GM18907 (cell line): ENCODE measurements around the gene GPRC5A.

Experiments used
- ATAC-seq: cut with Tn5 transposase; IDR thresholded peaks from one replicate; pipeline ENCODE4 v1.9.1; 2021; ENCODE audit warnings: mild to moderate bottlenecking, moderate library complexity; ENCODE audit not compliant: unreplicated experiment

Gene GPRC5A

DNA sequence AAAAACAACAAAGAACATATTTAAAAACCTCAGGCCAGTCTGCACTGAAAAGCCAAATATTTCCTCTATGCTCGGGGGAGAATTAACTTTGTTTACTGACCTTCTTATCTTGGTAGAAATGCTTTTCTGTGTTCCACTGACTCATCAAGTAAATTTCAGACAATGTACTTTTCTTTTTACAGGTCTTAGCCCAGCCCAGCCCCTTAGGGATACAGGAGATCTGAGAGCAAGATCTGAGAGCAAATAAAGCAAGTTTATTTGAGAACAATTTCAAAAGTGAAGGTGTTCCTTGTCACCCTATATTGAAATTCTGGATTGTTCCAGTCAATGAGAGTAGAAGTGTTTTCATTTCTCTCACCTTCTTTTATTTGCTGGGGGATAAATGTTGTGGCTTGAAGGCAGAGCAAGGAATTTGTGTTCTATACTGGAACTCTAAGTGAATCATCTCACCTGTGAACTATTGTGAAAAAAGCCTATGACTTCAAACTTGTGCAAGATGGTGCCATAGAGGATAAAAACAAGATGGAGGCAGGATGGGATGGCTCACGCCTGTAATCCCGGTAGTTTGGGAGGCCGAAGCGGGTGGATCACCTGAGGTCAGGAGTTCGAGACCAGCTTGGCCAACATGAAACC is 7.9 kb upstream of the GPRC5A start:
- ATAC-seq: no peak

DNA sequence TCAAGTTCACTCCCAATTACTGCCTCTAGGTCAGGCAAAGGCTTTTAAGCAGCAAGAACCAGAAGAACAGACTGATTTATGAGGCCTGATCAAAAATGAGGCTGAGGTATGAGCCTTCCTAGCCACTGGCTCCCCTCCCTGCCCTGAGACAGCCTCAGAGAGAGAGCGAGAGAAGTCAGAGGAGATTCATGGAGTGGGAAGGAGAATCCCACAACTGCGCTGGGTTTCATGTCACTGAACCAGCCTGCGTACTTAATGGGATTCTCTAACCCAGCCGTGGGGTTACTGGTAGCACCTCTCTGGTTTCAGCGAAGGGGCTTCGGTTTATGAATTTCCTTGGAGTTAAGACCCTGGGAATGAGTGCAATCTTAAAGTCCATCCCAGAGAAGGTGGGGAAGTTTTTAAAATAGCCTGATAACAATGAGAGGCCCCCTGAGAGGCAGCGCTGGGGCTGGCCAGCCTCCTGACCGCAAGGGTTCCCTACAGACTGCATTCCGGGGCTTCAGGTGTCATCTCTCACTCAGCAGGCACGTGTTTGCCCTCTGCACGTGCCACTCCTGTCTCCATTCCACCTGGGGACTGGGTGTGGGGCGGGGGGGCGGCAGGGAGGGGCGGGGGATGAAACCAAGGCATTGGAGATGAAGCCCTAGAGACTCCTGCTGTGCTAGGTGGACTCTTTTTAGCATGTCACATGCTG is 6.1 kb upstream of the GPRC5A start:
- no peak for ATAC-seq

DNA sequence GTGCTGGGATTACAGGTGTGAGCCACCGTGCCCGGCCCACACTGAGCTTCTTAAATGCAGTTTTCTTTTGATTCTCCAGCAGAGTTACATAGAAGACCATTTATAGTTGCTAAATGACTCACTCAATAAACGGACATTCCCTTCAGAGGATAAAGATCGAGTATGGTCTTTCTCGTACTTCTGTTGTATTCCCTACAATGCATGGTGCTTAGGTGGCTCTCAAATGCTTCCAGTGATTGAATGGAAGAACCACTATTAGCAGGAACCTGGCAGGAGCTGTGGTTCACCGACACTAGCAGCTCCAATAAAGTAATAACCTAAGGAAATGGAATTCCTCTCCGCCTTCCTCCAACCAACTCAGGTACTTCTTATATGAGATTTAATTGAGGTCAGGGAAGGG is 3.9 kb upstream of the GPRC5A start:
- no peak for ATAC-seq

DNA sequence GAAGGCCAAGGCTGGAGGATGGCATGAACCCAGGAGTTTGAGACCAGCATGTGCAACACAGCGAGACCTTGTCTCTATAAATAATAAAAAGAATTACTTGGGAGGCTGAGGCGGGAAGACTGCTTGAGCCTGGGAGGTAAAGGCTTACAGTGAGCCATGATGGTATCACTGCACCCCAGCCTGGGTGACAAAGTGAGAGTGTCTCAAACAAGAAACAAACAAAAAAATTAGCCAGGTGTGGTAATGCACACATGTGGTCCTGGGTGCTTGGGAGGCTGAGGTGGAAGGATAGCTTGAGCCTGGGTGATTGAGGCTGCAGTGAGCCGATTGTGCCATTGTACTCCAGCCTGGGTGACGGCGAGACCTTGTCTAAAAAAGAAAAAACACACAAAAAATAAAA is 1.7 kb upstream of the GPRC5A start:
- ATAC-seq: no peak

DNA sequence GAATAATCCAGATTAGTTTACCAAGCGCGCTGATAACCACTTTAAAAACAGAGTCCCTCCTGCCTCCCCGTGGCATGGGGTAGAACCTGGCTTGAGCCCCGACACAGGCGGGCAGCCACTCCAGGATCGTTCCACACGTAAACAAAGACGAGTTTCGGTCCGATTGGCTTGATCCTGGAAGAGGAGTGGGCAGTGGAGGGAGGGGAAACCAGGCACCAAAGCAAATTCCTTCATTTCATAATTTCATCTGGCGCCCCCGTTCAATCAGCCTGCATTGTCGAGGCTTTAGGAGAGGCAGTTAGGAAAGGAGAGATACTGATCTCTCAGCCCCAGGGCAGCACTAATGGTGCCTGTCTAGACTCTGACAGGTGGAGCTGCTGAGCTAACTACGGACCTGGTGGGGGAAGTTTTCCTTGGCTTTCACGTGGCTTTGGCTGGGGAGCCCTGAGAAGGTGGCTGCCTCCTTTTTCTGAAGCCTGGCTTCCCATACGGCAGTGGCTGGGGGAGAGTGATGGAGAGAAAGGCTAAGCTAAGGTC is 751 bp upstream of the GPRC5A start:
- ATAC-seq: peak; percentile 63

DNA sequence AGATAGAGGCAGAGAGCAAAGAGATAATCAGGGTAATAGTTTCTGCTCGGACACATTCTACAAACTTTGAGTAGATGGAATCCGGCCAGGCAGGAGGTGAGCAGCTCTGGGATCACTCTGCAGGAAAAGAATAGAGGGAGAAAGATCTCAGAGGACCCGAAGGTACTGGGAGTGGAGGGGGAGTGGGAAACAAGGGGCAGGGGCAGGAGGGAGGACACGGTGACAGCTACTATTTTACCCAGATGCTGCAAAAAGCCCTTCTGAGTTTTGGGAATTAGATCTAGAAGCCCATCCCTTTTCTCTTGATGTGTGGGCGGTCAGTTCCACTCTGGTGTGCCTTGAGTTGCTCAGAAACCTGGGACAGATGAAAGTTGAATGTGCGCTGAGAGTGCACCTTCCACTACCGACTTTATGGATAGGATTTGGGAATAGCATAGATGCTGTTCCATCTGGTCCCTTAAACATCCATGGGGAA is 556 bp downstream of the GPRC5A start:
- ATAC-seq: no peak

DNA sequence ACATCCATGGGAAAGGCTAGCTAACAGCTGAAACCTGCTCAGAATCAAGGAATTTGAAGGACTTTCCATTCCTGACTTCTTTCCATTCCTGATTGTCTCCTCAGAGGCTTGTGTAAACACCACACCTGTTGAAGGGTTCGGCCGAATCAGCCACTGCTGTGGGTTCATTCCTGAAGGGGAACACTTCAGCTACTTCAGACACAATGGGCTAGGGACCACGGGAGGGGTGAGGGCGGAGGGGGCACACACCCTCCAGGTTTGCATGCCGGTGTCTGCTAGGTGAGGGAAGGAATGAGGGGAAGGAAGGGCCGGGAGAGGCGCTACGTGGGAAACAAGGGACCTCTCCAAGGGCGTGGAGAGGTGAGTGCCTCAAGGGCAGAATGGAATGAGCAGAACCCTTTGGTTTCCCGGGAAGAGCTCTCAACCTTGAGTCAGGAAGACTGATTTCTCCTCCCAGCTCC is 1.3 kb downstream of the GPRC5A start:
- no peak for ATAC-seq

DNA sequence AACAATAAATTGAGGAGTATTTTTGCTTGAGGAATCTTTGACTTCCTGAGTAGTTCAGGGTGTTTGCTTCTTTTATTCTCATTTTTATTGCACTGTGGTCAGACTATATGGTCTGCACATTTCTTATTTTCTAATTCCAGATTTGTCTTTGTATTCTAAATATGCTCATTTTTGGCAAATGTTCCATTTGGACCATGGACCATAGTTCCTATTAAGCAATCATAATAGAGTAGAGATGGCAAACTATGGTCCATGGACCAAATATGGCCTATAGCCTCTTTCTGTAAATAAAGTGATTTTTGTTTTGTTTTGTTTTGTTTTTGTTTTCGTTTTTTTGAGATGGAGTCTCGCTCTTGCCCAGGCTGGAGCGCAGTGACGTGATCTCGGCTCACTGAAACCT is 2.1 kb downstream of the GPRC5A start:
- no peak for ATAC-seq

DNA sequence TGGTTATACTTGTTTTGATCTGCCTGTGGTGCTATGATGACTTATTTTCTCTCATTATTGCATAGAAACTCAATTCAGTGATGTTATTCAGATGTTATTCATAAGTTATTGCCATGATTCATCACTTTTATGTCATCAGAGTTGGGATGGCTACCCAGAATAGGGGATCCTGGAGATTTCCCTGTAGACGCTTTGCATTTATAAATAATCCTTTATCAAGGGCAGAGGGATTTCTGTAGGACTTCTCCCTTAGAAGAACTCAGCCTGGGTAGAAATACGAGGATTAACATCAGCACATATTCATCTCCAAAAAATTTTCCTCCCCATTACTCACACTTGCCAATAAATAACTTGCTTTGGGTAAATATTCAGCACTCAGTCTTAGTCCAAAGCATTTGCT is 4.9 kb downstream of the GPRC5A start:
- ATAC-seq: no peak

DNA sequence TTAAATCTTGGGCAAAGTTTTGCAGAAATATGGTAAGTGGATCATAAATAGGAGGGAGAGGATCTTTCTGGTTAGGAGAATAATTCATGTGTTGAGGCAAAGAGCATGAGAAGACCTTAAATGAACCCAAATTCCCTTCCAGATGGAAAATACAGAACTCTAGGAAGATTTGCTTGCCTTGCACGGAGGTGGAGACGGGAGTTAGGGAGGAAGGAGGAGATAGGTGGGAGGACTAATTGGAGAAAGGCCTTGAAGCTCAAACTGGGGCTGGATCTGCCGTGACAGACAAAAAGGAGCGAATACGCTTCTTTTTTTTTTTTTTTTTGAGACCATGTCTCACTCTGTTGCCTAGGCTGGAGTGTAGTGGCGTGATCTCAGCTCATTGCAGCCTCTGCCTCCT is 5.9 kb downstream of the GPRC5A start:
- ATAC-seq: no peak

DNA sequence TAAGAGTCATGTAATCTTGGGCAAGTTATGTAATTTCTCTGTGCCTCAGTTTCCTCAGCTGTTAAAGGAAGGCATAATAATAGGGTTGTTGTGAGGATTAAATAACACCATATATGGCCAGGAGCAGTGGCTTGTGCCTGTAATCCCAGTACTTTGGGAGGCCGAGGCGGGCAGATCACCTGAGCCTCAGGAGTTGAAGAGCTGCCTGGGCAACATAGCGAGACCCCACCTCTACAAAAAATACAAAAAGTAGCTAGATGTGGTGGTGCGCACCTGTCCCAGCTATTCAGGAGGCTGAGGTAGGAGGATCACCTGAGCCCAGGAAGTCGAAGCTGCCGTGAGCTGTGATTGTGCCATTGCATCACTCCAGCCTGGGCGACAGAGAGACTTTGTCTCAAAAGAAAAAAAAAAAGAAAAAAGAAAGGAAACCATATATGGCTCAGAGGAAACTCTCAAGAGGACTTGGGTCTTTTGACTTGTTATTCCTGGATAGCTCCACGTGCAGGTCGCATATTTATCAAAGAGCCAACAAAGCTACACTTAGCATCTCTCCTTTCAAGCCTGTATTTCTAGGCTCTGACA is 6.9 kb downstream of the GPRC5A start:
- no peak for ATAC-seq

DNA sequence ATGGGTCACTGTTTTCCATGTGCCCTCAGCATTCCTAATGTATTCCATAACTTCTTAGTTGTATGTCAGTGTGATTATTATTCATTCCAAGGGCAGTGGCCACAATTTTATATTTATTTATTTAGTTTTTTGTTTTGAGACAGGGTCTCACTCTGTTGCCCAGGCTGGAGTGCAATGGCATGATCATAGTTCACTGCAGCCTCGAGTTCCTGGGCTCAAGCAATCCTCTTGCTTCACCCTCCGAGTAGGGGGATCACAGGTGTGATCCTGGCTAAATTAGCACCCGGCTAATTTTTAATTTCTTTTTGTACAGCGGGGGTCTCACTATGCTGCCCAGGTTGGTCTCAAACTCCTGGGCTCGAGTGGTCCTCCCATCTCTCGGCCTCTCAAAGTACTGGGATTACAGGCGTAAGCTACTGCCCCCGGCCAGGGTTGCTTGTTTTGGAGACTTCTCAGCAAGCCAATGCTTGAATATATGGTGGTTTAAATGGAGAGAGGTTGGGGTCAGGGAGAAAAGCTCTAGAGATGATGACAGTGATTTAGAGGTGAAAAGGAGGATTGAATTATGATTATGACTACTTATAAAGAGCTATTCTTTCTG is 7.6 kb downstream of the GPRC5A start:
- ATAC-seq: no peak

DNA sequence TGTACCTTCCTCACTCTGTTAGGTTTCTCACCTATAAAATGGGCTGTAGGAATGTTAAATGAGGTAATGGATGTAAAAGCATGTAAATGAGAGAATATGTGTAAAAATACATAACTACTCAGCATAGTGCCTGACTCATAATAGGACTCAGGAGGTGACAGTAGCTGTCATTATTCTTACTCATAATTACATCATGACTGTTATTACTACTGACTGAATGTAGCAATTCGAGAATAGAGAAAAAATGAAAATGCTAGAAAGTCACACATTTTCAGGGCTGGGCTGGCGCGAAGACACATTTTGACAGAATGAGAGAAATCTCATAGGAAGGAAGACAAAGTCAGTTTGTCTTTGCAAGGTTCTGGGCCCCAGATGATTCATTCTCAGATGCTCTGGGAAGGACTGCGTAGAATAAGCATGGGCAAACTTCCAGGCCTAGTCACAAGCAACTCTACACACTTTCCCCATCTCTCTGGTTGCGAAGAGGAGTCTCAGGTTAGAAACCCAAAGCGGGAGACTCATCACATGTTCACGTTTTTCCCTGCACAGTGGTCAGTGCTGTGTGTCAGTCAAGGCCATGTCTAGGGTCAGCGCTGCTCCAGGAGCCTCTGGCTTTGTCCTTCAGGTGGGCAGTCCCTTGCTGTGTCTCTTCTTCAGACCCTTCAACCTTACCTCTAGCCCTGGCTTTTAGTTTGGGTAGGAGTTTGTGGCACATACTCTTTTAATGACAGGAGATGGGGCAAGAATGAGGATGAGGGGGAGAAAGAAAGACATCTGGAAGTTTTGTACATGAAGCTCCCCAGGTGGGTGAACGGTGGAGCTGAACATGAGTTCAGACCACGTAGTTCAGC is 8.4 kb downstream of the GPRC5A start:
- ATAC-seq: peak; percentile 82

DNA sequence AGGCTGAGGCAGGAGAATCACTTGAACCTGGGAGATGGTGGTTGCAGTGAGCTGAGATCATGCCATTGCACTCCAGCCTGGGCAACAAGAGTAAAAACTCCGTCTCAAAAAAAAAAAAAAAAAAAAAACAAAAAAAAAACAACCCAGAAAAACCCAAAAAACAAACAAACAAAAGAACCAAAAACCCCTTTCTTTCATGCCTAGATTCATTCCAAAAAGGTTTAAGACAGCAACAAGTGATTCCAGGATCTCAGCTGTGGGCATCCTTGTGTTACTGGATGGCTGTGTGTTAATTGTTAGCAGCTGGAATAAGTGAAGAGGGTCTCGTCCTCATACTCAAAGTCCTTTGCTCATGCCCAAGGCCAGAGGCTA is 9.4 kb downstream of the GPRC5A start:
- ATAC-seq: no peak

DNA sequence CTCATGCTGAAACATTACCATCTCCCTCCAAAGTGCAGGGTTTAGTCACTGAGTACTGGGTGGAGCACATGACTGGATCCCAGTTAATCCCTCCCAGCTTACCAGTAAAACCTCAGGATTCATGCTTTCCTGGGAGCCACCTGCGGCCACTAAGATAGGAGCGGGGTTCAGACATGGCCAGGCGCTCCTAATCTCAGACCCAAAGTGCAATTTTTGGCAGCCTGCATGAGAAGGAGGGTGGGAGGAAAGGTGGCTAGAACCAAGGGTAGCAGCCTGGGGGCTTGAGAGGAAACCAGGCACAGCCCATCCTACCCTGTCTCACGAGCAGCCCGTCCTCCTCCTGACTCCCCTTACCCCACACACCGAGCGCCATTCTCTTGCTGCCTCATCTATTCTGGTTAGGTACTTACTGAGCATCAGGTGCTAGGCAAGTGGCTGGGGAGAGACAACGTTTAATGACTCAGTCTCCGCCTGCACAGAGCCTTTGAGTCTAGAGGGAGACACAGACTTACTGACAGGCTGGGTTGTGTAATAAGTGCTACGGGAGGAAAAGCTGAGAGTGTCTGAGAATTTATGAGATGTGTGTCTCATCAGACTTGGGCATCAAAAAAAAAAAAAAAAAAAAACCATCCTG is 9.9 kb downstream of the GPRC5A start:
- ATAC-seq: no peak

DNA sequence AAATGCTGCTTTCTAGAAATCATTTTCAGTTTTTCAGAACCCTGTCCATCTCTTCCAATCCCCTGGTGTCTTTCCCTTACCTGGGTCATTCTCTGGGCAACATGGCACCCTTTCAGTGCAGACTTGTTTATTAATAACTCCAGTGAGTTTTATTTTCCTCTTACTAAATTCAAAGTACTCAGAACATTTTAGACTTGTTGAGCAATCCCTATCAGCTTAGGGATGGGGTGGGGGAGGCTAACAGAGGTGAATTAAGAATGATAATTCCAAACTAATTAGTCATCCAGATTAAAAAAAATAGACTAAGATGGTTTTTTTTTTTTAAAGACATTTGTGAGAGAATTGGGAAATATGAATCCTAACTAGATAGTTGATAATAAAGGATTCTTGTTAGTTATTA is 10.7 kb downstream of the GPRC5A start:
- ATAC-seq: no peak

DNA sequence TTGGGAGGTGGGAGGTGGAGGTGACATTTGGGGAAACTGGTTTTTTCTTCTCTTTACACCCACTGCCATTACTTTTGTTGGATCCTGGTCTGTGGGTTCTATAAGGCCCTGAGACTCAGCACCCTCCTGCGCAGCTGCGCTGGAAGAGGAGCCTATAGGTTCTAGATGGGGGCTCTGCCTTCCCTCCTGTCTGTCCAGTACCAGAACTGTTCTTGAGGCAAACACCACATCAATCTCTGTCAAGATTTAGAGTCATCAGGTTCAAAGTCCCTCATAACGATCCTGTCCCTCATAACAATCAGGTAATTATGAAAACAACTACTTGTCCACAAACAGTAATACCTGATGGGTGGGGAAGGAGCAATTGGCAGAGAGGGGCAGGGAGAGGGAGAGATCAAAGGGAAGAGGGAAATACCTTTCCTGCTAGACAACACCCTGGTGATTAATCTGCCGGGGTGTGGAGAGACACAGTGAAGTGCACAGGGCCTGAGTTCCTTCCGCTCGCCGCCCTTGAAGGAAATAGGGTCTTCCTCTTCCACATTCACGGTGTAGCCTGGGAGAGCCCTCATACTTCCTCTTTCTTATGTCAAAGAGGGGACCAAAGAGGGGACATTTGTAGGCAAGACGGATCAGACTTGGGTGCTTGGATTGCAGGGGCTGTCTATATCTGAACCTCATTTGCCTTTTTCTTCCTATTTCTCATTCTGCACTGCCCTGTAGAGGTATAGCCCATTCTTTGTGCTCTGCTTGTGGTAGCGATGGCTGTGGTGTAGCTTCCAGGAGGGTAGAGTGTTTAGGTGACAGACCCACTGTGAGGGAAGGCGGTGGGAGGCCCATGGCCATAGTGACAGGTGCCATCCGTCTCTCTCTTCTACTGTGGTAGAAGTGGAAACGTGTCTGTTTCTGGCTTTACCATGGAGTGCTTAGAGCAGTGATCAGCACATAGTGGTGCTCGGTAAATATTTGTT is 12.6 kb downstream of the GPRC5A start:
- no peak for ATAC-seq

DNA sequence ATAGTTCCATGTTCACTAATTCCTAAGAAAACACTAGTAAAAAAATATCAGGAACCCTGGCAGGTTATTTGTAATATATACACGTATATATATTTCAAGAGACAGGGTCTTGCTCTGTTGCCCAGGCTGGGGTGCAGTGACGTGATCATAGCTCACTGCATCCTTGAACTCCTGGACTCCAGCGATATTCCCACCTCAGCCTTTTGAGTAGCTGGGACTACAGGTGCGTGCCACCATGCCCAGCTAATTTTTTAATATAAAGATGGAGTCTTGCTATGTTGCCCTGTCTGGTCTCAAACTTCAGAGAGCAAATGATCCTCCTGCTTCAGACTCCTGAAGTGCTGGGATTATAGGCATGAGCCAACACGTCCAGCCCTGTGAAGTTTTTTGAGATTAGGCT is 16.2 kb downstream of the GPRC5A start:
- ATAC-seq: no peak

DNA sequence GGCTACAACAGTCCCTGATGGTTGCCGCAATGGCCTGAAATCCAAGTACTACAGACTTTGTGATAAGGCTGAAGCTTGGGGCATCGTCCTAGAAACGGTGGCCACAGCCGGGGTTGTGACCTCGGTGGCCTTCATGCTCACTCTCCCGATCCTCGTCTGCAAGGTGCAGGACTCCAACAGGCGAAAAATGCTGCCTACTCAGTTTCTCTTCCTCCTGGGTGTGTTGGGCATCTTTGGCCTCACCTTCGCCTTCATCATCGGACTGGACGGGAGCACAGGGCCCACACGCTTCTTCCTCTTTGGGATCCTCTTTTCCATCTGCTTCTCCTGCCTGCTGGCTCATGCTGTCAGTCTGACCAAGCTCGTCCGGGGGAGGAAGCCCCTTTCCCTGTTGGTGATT is 16.9 kb downstream of the GPRC5A start:
- ATAC-seq: no peak
